Dermis microvascular lymphatic vessel endothelial cell (primary cell): Measurements from ENCODE around the gene PIP4K2A. TPM values are rescaled to one million over a fixed set of nuclear protein-coding genes. Genes with fewer than 3 reads are reported as not detected.
"Not testable (repeated sequence)": the region's sequence is repeated elsewhere in the genome, so short reads cannot be mapped to it uniquely, and the experiment has no call there.

ENCODE experiments used
- DNase-seq, 2 donors: peaks; one replicate each; pipeline versions ENCODE4 v3.0.0 to v3.0.0-alpha.2; 2010; ENCODE audit warnings: low read depth in 2 of 2
- total RNA-seq: library from RNA; depleted of rRNA; stranded (reverse); fragments of >200 nt; gene quantifications from 2 replicates; pipeline ENCODE4 v1.2.1, GENCODE V29; 2014

PIP4K2A gene
- total RNA-seq, 1 donor from 2014 or later: 27.0 TPM

- no peak for DNase-seq
Observed at GRCh38 chr10:22697101-22697500, 17.3 kb downstream of the PIP4K2A start.

GRCh38 chr10:22693860-22694259, 20.5 kb downstream of the PIP4K2A start:
- DNase-seq: no peak

- peak in 1 of 2 donors; percentile 33 for DNase-seq
Observed at GRCh38 chr10:22693371-22693784, 21.0 kb downstream of the PIP4K2A start.

- not testable (repeated sequence) for DNase-seq
Observed at GRCh38 chr10:22692119-22692518, 22.3 kb downstream of the PIP4K2A start.

- no peak for DNase-seq
Observed at GRCh38 chr10:22690614-22691431, 23.6 kb downstream of the PIP4K2A start.

- DNase-seq: no peak
Observed at GRCh38 chr10:22690158-22690557, 24.2 kb downstream of the PIP4K2A start.

GRCh38 chr10:22686347-22686746, 28.0 kb downstream of the PIP4K2A start:
- DNase-seq: no peak

- DNase-seq: peak in 1 of 2 donors; percentile 39
Observed at GRCh38 chr10:22685926-22686325, 28.5 kb downstream of the PIP4K2A start.

GRCh38 chr10:22684699-22685098, 29.7 kb downstream of the PIP4K2A start:
- DNase-seq: no peak

GRCh38 chr10:22683140-22683389, 31.3 kb downstream of the PIP4K2A start:
- DNase-seq: no peak

GRCh38 chr10:22682237-22683139, 31.9 kb downstream of the PIP4K2A start:
- DNase-seq: peak in 1 of 2 donors; percentile 34

GRCh38 chr10:22681783-22682183, 32.6 kb downstream of the PIP4K2A start:
- peak; percentile 67 to 85 for DNase-seq

GRCh38 chr10:22681301-22681700, 33.1 kb downstream of the PIP4K2A start:
- no peak for DNase-seq

- peak; percentile 17 to 83 for DNase-seq
Observed at GRCh38 chr10:22679608-22680007, 34.8 kb downstream of the PIP4K2A start.

GRCh38 chr10:22677333-22677732, 37.0 kb downstream of the PIP4K2A start:
- no peak for DNase-seq

- no peak for DNase-seq
Observed at GRCh38 chr10:22676435-22676834, 37.9 kb downstream of the PIP4K2A start.

- no peak for DNase-seq
Observed at GRCh38 chr10:22674573-22674930, 39.8 kb downstream of the PIP4K2A start.

GRCh38 chr10:22673785-22674572, 40.4 kb downstream of the PIP4K2A start:
- no peak for DNase-seq

- DNase-seq: no peak
Observed at GRCh38 chr10:22673091-22673392, 41.3 kb downstream of the PIP4K2A start.

- DNase-seq: no peak
Observed at GRCh38 chr10:22672319-22673090, 41.9 kb downstream of the PIP4K2A start.

GRCh38 chr10:22670788-22671187, 43.6 kb downstream of the PIP4K2A start:
- DNase-seq: no peak
